Epidermal melanocyte (primary cell): Measurements from ENCODE around the gene ACVR2B.

Experiments
- DNase-seq: peaks from one replicate; pipeline ENCODE4 v3.0.0; 2011; ENCODE audit warnings: low spot score; ENCODE audit not compliant: insufficient read length

ACVR2B gene

DNA sequence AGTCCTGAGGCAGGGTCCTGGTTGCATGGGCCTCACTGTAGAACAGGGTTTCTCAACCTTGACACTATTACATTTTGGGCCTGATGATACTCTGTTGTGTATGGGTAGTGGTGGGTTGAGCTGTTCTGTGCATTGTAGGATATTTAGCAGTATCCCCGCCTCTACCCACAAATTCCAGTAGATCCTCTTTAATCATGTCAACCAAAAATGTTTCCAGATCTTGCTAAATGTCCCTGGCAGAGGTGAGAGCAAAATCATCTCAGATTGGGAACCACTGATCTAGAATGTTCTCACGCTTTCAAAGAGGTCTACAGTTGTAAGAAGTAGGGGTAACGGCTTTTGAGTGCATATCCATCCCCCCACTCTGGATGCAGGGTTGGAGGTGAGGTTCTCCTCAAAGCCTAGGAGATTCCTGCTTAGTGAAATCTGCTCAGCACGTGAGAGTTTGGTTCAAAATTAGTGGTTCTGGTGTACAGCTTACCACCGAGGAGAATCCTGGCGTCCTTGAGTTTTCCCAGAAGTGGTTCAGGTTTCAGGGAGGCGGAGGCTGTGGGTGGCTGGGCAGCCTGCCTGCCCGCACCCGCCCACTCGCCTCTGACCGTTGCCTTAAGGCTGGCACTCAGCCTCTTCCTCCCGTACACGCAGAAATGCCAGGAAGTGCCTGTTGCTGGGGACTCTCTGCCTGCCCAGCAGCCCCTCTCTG lies 5.3 kb downstream of the ACVR2B start:
- DNase-seq, result peak; percentile 61

DNA sequence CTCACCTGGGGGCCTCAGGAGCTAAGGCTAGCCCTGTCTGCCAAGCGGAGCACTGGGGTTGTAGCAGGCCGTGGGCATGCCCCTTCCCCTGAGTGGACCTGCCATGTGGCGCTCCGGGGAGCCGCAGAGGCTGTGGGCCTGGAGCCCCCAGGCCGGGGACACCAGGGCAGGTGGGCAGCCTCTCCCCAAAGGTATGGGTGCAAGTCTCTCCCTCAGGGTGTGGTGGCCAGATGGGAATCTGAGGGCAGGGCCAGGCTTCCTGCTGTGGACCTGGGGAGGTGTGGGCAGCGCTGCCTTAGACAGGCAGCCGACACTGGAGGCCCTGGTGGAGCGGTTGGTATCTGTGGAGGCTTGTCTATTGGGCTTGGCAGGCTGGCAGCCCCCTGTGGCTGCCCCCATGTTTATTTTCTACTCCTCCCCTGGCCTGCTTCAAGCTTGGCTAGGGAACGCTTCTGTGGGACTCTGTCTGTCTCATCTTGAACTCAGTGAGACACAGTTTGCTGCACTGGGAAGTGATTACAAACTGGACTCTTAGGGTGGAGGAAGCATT lies 5.9 kb downstream of the ACVR2B start:
- DNase-seq, result no peak

DNA sequence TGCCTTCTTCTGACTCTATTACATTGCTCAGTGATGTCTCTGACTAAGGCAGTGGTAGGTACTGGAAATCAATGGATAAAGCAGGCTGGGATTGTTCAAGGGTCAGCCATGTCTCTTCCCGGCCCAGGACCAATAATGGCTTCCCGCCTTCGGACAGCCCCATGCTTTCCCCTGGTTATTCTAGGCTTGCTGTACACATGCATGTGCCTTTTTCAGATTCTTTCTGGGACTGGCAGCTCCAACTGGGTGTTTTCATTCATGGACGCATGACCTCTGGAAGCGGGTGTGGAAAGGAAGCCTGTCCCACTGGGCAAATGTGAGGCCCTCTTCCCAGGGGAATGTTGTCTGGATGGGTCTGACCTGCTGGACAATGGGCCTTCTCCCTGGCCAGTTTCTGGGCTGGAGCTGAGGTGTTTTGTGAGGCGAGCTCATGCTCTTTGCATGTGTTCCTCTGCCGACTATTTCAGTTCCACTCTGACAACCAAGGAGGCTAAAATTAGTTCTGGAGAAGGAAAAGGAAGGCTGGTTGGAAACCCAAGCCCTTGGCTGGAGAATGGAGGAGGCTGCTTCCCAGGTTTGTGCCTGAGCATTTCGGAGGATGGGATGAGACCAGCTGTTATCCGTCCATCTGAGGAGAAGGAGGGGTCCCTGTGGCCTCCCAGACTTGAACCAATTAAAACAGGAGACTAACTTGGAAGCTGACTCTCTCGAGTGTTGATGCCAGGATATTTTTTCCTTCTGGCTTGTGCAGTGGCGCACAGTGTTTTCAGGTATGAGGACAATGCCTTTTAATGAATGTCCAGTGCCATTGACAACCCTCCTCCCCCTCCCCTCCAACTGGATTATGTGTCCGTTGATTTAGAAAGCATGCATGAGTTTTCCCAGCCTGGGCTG lies 6.9 kb downstream of the ACVR2B start:
- no peak for DNase-seq

DNA sequence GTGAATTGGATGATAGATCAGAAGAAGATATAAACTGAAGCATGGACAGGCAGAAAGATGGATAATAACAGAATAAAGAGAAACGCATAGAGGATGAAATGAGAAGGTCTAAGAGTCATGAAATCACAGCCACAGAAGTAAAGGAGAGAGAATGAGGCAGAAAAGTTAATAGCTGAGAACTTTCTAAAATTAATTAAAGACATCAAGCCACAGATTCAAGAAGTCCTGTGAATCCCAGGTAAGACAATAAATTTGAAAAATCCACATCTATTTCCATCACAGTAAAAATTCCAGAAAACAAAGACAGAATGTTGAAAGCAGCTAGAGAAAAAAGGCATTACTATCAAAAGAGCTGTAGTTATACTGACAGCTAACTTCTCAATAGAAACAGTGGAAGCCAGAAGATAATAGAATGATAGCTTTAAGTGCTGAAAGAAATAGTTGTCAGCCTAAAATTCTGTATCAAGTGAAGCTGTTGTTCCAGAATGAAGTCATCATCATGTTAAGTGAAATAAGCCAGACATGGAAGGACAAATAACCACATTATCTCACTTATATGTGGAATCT lies 12.0 kb downstream of the ACVR2B start:
- no peak for DNase-seq

DNA sequence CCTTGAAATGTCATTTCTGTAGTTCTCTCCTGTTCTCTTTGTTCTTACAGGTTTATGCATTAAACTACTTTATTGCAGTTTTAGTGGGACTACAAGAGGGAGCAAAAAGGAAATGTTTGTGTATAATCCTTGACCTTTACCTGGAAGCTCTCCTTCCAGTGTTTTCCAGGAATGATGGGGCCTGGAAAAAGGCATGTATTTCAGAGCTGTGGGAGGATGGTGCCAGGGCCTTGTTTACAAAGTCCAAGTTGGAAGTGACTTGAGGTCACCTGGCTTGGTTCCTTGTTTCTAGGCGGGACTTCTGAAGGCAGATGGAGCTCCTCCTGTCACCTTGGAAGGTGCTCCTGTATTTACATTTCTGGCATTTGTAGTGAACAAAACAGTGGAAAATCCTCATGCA lies 15.1 kb downstream of the ACVR2B start:
- no peak for DNase-seq

GRCh38 chr3:38469852-38470251 lies 16.2 kb downstream of the ACVR2B start:
- no peak for DNase-seq

- DNase-seq, result no peak
These were observed 17.7 kb downstream of the ACVR2B start for GRCh38 chr3:38471260-38471857.

- no peak for DNase-seq
These were observed 18.7 kb downstream of the ACVR2B start for GRCh38 chr3:38472342-38472741.

- no peak for DNase-seq
These were observed 19.5 kb downstream of the ACVR2B start for GRCh38 chr3:38473229-38473628.

DNA sequence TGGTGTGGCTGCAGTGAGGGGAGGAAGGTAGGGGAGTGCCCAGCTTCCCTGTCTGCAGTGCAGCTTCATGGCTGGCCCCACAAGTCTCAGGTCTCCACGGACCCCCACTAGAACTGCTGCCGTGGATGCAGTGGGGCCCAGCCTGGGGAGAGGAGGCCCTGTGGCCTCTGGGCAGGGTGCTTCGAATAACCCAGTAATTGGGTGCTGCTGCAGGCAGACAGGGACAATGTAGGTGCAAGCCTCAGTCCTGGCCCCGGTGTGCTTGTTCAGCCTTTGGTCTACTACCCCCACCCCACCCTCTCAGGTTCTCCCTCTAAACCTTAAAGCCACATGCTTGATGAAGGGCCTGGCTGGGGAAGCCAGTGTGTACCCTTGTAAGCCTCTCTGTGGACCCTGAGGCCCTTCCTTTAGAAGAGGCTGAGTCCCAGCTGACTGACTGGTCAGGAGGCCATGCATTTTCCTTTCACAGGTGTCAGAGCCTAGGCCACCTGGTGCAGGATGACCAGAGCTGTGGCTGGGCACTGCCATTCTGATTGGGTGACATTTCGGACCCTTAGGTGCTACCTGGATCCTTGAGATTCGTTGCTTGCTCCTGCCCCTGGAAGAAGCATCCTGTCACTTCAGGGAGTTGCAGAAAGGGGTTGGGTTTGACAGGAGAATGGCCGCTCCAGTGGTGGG lies 21.4 kb downstream of the ACVR2B start:
- DNase-seq, result no peak

GRCh38 chr3:38475716-38476115 lies 22.0 kb downstream of the ACVR2B start:
- no peak for DNase-seq

DNA sequence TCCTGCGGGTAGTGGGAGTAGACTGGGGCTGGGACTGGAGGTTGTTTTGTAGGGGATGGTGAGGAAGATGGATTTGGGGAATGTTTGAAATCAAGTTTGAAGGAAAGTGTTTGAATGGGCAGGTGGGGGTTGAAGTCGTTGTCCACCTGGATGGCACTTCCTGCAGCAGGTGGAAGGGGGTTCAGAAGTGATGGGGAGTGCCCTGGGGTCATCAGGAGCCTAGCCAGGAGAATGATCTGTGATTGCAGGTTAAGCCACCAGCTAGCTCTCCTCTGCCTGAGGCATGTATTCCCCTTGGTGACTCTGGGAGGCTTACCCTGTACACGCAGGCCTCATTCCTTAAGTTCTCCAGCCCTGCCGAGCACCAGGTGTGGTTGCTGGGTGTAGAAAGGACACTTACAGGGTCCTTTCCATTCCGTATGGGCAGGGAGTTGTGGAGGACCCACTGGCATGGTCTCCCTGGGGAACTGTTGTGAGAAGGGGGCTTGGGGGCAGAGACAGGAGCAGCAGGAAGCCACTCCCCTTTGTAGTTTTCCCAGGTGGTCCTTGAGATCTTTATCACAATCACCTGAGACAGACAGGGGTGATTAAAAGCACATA lies 22.6 kb downstream of the ACVR2B start:
- no peak for DNase-seq

DNA sequence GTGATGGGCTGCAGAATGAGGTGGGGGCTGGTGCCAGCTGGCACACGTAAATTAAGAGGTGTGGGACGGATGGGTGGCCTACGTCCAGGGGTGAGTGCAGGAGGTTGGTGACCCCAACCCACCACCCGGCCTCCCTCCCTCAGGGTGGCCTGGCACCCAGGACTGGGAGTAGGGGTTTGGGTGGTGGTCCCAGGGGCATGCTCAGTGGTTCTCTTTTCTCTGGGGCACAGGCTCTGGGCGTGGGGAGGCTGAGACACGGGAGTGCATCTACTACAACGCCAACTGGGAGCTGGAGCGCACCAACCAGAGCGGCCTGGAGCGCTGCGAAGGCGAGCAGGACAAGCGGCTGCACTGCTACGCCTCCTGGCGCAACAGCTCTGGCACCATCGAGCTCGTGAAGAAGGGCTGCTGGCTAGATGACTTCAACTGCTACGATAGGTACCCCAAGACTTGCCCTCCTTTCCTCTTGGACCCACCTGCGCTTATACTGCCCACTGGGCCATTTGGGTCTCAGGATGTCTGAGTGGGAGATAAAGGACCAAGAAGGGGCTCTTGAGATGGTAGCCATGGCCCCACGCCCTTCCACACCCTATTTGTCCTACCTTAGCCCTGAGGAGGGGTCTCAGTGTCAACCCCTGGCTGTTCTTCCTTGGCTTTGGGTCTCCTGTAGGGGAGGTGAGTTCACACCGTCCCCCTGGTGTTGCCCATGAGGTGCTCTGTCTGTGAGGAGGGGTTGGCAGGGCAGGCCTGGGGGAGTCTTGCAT lies 23.5 kb downstream of the ACVR2B start:
- DNase-seq, result no peak

DNA sequence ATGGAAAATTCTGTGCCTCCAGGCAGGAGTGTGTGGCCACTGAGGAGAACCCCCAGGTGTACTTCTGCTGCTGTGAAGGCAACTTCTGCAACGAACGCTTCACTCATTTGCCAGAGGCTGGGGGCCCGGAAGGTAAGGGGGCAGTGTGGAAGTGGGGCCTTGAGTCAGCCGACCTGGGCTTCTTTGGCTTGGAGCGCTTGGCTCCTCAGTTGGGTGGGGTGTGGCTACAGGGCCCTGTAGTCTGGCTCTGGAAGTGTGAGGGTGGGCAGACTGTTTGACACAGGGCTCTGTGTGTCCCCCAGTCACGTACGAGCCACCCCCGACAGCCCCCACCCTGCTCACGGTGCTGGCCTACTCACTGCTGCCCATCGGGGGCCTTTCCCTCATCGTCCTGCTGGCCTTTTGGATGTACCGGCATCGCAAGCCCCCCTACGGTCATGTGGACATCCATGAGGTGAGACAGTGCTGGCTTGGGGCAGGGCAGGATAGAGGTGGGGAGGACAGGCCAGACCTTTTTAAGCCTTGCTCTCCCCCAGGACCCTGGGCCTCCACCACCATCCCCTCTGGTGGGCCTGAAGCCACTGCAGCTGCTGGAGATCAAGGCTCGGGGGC lies 24.3 kb downstream of the ACVR2B start:
- no peak for DNase-seq

DNA sequence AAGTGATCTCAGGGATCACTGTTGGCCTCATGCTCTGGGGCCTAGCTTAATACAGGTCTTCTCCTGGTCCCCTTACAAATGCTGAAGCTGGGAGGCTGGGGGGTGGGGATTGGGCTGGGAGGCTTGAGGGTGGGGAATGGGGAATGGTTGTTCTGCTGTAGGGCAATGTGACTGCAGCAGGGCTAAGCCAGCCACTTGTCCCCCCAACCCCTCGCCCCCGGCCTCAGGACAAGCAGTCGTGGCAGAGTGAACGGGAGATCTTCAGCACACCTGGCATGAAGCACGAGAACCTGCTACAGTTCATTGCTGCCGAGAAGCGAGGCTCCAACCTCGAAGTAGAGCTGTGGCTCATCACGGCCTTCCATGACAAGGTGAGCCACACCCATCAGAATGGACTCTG lies 25.2 kb downstream of the ACVR2B start:
- no peak for DNase-seq

DNA sequence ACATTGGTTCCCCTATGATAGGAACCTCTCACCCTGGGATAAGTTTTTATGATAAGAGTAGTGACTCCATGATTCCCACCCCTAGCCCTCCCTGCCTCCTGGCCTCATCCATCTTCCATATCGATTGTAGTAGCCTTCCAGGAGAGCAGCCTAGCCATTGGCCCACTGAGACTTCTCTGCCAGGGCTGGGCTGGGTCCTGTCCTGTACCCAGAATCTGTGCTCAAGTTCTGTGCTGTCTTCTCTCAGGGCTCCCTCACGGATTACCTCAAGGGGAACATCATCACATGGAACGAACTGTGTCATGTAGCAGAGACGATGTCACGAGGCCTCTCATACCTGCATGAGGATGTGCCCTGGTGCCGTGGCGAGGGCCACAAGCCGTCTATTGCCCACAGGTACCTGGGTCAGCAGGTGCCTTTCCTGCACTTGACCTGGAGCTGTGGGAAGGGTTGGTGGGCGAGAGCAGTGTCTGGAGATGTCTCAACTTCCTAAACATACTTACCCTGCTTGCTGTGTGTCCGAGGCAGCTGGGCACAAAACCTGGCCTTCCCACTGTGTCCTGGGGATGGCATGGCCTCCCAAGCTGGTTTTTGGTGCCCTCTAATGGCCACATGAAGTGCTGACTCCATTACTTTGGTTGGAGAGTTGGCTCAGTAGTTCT lies 25.9 kb downstream of the ACVR2B start:
- DNase-seq, result peak; percentile 81

DNA sequence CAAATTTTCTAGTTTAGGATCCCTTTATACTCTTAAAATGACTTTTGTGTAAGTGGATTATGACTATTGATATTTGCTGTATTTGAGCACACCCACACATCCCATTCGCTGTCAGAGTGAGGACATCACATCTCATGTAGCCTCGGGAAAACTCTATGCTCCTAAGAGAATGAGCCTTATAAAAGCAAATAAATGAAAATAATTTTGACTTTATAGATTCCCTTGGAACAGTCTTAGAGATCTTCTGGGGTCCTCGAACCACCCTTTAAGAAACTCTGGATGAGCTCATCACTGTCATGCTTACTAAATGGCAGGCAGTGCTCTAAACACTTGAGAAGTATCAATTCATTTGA lies 26.4 kb downstream of the ACVR2B start:
- DNase-seq, result no peak

DNA sequence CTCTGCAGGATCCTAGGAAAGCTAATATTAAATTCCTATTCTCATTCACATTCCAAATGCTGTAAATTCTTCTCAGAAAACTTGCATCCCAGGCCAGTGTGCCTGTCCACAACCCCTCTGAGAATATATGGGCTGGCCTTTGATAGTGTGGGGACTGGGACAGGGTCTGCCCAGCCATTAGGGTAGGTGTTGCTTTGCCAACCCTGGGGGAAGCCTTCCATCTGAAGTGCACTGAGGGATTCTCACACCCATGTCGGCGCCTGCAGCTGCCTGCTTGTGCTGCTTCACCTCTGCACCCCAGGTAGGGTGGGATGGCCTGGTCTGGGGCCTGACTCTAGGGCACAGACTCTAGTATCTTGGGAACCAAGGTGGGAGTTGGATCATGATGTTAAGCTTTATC lies 27.2 kb downstream of the ACVR2B start:
- DNase-seq, result no peak

GRCh38 chr3:38482951-38483350 lies 29.3 kb downstream of the ACVR2B start:
- DNase-seq, result no peak
